Peyer's patch (tissue), 4 donors: ENCODE data around the gene GMFB.

Experiments
- CTCF ChIP-seq, 6 experiments: fragments of 450-650 bp in 4 of 6; fragments of 200-600 bp in 2 of 6; sonication (generic) in 1 of 6; IDR thresholded peaks; one replicate each; pipeline ENCODE4 v1.5.1; 2017 to 2019; ENCODE audit warnings: antibody characterized with exemption in 6 of 6, mild to moderate bottlenecking in 3 of 6, moderate library complexity in 1 of 6
- POLR2A ChIP-seq, 2 donors: fragments of 450-650 bp; IDR thresholded peaks; one replicate each; pipeline ENCODE4 v1.5.1; 2017; ENCODE audit warnings: antibody characterized with exemption in 2 of 2, mild to moderate bottlenecking in 2 of 2, moderate library complexity in 2 of 2

DNA sequence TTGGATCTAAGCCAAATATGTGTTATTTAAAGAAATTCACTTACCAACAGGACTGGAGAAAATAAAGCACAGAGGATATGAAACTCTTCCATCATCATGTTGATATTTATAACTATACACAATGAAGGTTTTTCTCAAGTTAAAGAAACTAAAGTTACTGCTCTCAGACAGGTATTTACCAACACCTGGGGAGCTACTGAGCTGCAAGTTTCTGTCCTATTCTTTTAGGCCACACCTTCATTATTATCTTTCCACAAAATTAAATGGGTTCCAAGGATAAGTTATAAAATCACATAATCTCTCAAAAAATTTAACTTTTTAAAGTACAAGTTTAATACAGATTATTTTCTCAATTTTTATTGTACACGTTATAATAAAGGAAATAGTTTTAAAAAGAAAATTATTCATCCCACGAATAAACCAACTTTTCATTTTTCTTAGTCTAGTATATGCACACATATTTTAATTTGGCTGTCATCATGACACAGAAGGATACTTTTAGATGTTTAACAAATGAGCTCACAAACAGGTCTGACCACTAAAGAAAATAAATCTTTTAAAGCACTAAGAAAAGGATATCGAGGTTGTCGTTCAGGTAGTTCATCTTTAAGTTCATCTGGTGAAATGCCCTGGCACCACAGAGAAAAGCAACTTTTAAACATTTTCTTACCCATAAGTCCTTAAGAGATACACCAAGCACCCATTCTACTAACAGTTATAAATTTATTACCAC, 7.8 kb downstream of the GMFB start:
- no peak for TF ChIP-seq CTCF (IDR thresholded peaks at IDR 0.05)
- no peak for TF ChIP-seq POLR2A (IDR thresholded peaks at IDR 0.05)
